OCI-LY1 (cell line): ENCODE measurements around the gene UBA52.

Experiments
- EZH2 ChIP-seq: fragments of 200-600 bp; sonication (generic), shearing (Covaris generic); IDR thresholded peaks from 2 replicates; pipeline ENCODE4 v1.8.0; 2017; ENCODE audit warnings: borderline replicate concordance, mixed run types, mild to moderate bottlenecking, antibody characterized with exemption, low read length, moderate library complexity, mixed read lengths
- TF ChIP-seq, protein P1 (sequence below): fragments of 200-600 bp; sonication (generic), shearing (Covaris generic); IDR thresholded peaks from 2 replicates; pipeline ENCODE4 v1.5.1; 2017; ENCODE audit warnings: mild to moderate bottlenecking, antibody characterized with exemption, low read length, moderate library complexity, mixed read lengths

DNA sequence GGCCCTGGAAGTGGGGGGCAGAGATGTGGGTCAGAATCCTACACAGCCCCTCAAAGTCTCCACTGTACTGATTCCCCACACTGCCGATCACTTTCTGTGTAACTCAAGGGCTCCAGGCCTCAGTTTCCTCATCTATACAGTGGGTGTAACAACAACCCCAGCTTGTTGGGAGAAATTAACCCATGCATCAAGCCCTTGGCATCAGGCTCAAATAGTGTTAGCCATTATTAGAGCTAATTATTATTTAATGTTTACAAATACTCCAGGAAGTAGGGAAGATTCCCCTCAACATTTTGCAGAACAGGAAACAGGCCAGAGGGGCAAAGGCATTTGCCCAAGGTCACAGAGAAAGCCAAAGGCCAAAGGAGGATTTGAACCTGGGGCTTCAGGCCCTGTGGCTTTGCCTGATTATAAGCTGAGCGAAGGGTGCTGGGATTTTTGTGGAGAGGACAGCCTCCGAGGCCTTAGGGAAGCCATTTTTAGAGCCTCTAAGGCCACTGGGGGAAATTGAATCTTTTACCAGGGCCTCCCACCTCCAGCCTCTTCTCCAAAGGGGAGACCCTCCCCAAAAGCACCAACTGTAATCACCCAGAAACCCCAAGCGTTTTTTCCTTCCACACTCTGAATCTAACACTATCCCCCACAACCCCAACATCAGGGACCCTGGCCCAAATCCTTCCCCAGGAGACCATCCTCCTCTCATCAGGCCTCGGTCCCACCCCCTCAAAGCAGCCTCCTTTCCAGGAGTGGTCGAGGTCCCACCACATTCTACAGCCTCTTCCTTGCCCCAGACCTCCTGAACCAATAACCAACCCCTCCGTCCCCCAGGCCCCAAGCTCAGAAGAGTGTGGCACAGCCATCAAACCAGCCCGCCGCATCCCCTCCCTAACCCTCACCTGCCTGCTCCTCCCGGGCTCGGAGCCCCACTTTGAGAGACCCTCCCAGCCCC lies 29.4 kb upstream of the UBA52 start:
- TF ChIP-seq EZH2 = no peak
- TF ChIP-seq, protein P1, sequence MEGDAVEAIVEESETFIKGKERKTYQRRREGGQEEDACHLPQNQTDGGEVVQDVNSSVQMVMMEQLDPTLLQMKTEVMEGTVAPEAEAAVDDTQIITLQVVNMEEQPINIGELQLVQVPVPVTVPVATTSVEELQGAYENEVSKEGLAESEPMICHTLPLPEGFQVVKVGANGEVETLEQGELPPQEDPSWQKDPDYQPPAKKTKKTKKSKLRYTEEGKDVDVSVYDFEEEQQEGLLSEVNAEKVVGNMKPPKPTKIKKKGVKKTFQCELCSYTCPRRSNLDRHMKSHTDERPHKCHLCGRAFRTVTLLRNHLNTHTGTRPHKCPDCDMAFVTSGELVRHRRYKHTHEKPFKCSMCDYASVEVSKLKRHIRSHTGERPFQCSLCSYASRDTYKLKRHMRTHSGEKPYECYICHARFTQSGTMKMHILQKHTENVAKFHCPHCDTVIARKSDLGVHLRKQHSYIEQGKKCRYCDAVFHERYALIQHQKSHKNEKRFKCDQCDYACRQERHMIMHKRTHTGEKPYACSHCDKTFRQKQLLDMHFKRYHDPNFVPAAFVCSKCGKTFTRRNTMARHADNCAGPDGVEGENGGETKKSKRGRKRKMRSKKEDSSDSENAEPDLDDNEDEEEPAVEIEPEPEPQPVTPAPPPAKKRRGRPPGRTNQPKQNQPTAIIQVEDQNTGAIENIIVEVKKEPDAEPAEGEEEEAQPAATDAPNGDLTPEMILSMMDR = no peak
